Medulla oblongata (tissue), 1 donor: Measurements from ENCODE around the gene ESRRG.
"Not testable (repeated sequence)": the region's sequence is repeated elsewhere in the genome, so short reads cannot be mapped to it uniquely, and the experiment has no call there.

ENCODE experiments used
- DNase-seq: peaks from one replicate; pipeline ENCODE4 v3.0.0-alpha.2; 2015; ENCODE audit errors: extremely low spot score

The ESRRG gene

GRCh38 chr1:216704065-216704464, 19.2 kb downstream of the ESRRG start:
- not testable (repeated sequence) for DNase-seq

- DNase-seq = no peak
Measured at GRCh38 chr1:216702170-216702569, 21.1 kb downstream of the ESRRG start.

GRCh38 chr1:216700779-216701178, 22.4 kb downstream of the ESRRG start:
- no peak for DNase-seq

GRCh38 chr1:216691710-216692109, 31.5 kb downstream of the ESRRG start:
- no peak for DNase-seq

GRCh38 chr1:216690603-216691002, 32.6 kb downstream of the ESRRG start:
- DNase-seq = no peak

GRCh38 chr1:216688127-216688657, 35.0 kb downstream of the ESRRG start:
- no peak for DNase-seq

GRCh38 chr1:216686860-216687766, 36.1 kb downstream of the ESRRG start:
- no peak for DNase-seq

GRCh38 chr1:216682752-216683151, 40.5 kb downstream of the ESRRG start:
- DNase-seq = no peak

- no peak for DNase-seq
Measured at GRCh38 chr1:216679108-216679507, 44.1 kb downstream of the ESRRG start.

GRCh38 chr1:216670118-216670883, 52.9 kb downstream of the ESRRG start:
- DNase-seq = no peak

GRCh38 chr1:216666441-216666840, 56.8 kb downstream of the ESRRG start:
- no peak for DNase-seq

GRCh38 chr1:216665856-216666255, 57.4 kb downstream of the ESRRG start:
- no peak for DNase-seq

- DNase-seq = no peak
Measured at GRCh38 chr1:216665406-216665805, 57.8 kb downstream of the ESRRG start.

- no peak for DNase-seq
Measured at GRCh38 chr1:216662681-216663080, 60.5 kb downstream of the ESRRG start.

GRCh38 chr1:216660561-216660960, 62.7 kb downstream of the ESRRG start:
- no peak for DNase-seq

- no peak for DNase-seq
Measured at GRCh38 chr1:216653001-216653400, 70.2 kb downstream of the ESRRG start.

GRCh38 chr1:216651826-216652418, 71.3 kb downstream of the ESRRG start:
- no peak for DNase-seq

GRCh38 chr1:216643176-216643575, 80.1 kb downstream of the ESRRG start:
- DNase-seq = no peak

GRCh38 chr1:216641669-216642460, 81.4 kb downstream of the ESRRG start:
- DNase-seq = no peak

- DNase-seq = peak; percentile 63
Measured at GRCh38 chr1:216640100-216640499, 83.1 kb downstream of the ESRRG start.

- DNase-seq = no peak
Measured at GRCh38 chr1:216632980-216633379, 90.2 kb downstream of the ESRRG start.
